HepG2 (cell line): ENCODE data around the gene CEP131. TPM values are rescaled to one million over a fixed set of nuclear protein-coding genes. Genes with fewer than 3 reads are reported as not detected.
A peak's percentile ranks its signal among the peaks of the same experiment; 100 is the strongest.

ENCODE experiments used
- ATAC-seq: fragments of 200-7000 bp; cut with Tn5 transposase; 3 replicates; pipeline ENCODE4 v1.9.1; 2020; ENCODE audit warnings: mild to moderate bottlenecking, moderate library complexity
- BruUV-seq: library from RNA; stranded (reverse); fragments of 400-500 nt; replicated peaks from 2 replicates; lab custom pipeline; 2021; lab: Mats Ljungman, UMichigan
- CTCF ChIA-PET: fragments of 300-600 bp; formaldehyde crosslinking; extraction: SDS; loops from one replicate; lab custom pipeline; 2021; ENCODE audit warnings: low total read pairs, inconsistent platforms, low intra/inter-chr PET ratio; lab: Yijun Ruan, JAX
- POLR2A ChIA-PET: fragments of 350-600 bp; sonication (Branson Sonifier 250); formaldehyde crosslinking; loops from one replicate; lab custom pipeline; 2020; ENCODE audit warnings: antibody characterized with exemption, inconsistent platforms; lab: Yijun Ruan, JAX
- DNase-seq: peaks from one replicate; pipeline ENCODE4 v3.0.0-alpha.2; 2015; ENCODE audit warnings: low spot score
- FAIRE-seq: peaks from 3 replicates; lab custom pipeline; 2011; peaks lifted over from hg19 to GRCh38; lab: Jason Lieb, UNC
- H2AFZ ChIP-seq: one replicate; pipeline ENCODE4 v1.6.1; 2011; ENCODE audit warnings: low read length, inconsistent platforms
- H3K27ac ChIP-seq: fragments of 300-600 bp; 3 replicates; pipeline ENCODE4 v1.8.0; 2011; ENCODE audit warnings: mixed run types, mild to moderate bottlenecking, mixed read lengths, low read length, inconsistent platforms; ENCODE audit not compliant: insufficient read depth; ENCODE audit errors: extremely low read length
- H3K27me3 ChIP-seq, 2 experiments: fragments of 200-600 bp in 1 of 2; 2 replicates in 1 of 2; 3 replicates in 1 of 2; pipeline versions ENCODE4 v1.6.0 to v1.8.0; 2011; ENCODE audit warnings: low read length in 2 of 2, mild to moderate bottlenecking in 2 of 2, moderate library complexity in 2 of 2, inconsistent platforms in 1 of 2; ENCODE audit not compliant: insufficient read depth in 2 of 2, control insufficient read depth in 1 of 2
- H3K36me3 ChIP-seq, 2 experiments: fragments of 200-600 bp in 1 of 2; replicated peaks in 1 of 2; 2 replicates in 1 of 2; 3 replicates in 1 of 2; pipeline versions ENCODE4 v1.5.1 to v1.8.0; 2011; ENCODE audit warnings: low read length in 2 of 2, inconsistent platforms in 1 of 2; ENCODE audit not compliant: insufficient read depth in 2 of 2, control insufficient read depth in 1 of 2
- H3K4me1 ChIP-seq: 2 replicates; pipeline ENCODE4 v1.5.1; 2012; ENCODE audit warnings: low read length, inconsistent platforms; ENCODE audit not compliant: insufficient read depth
- H3K4me2 ChIP-seq: 2 replicates; pipeline ENCODE4 v1.6.0; 2011; ENCODE audit warnings: low read depth, low read length, inconsistent platforms
- H3K4me3 ChIP-seq, 3 experiments: fragments of 200-600 bp in 1 of 3; sonication (generic), shearing (Covaris generic) in 1 of 3; replicated peaks in 1 of 3; 2 replicates each; pipeline ENCODE4 v1.5.1; 2011 to 2016; ENCODE audit warnings: low read length in 3 of 3, inconsistent platforms in 2 of 3, low read depth in 2 of 3, mild to moderate bottlenecking in 2 of 3, control low read depth in 1 of 3, mixed read lengths in 1 of 3; ENCODE audit not compliant: insufficient read depth in 1 of 3
- H3K79me2 ChIP-seq: one replicate; pipeline ENCODE4 v1.6.1; 2011; ENCODE audit warnings: low read length, inconsistent platforms; ENCODE audit not compliant: insufficient read depth
- H3K9ac ChIP-seq: 2 replicates; pipeline ENCODE4 v1.6.0; 2011; ENCODE audit warnings: mild to moderate bottlenecking, low read depth, low read length, inconsistent platforms; ENCODE audit not compliant: insufficient read depth
- H3K9me3 ChIP-seq: 2 replicates; pipeline ENCODE4 v1.5.1; 2012; ENCODE audit warnings: mild to moderate bottlenecking, low read length
- H4K20me1 ChIP-seq: 2 replicates; pipeline ENCODE4 v1.6.0; 2011; ENCODE audit warnings: inconsistent platforms, mild to moderate bottlenecking, low read length, moderate library complexity; ENCODE audit not compliant: insufficient read depth
- AGO2 ChIP-seq: fragments of 200-400 bp; formaldehyde crosslinking; optimal IDR thresholded peaks from 2 replicates; pipeline ENCODE3; 2017; ENCODE audit warnings: mild to moderate bottlenecking, low read depth, low read length, moderate library complexity
- REL ChIP-seq: sonication (generic); formaldehyde crosslinking; conservative IDR thresholded peaks from 2 replicates; pipeline ENCODE4 v1.8.0; 2022; ENCODE audit warnings: mild to moderate bottlenecking, missing genetic modification reagents, moderate library complexity
- RFX1 ChIP-seq: fragments of 450-650 bp; IDR thresholded peaks from 2 replicates; pipeline ENCODE4 v1.6.1; 2017
- SNAI1 ChIP-seq: sonication (generic); formaldehyde crosslinking; IDR thresholded peaks from 2 replicates; pipeline ENCODE4 v1.5.0; 2020; ENCODE audit warnings: mild to moderate bottlenecking, missing genetic modification reagents, borderline replicate concordance
- WIZ ChIP-seq: sonication (generic); formaldehyde crosslinking; IDR thresholded peaks from 2 replicates; pipeline ENCODE4 v1.5.1; 2020; ENCODE audit warnings: mild to moderate bottlenecking, missing genetic modification reagents
- ZNF232 ChIP-seq: sonication (generic); formaldehyde crosslinking; IDR thresholded peaks from 2 replicates; pipeline ENCODE4 v1.4.0; 2020; ENCODE audit warnings: missing genetic modification reagents, borderline replicate concordance
- ZNF773 ChIP-seq: sonication (generic); formaldehyde crosslinking; IDR thresholded peaks from 2 replicates; pipeline ENCODE4 v1.4.0; 2020; ENCODE audit warnings: missing genetic modification reagents, borderline replicate concordance
- WGBS: methylation state at CpG from one replicate; pipeline ENCODE4 v1.1.6; 2017; ENCODE audit warnings: low lambda C conversion rate; 5-methylcytosine and 5-hydroxymethylcytosine counted together
- in situ Hi-C: cut with HindIII; loops from 2 replicates; pipeline ENCODE4 v1.10.0; 2017; ENCODE audit warnings: low pct_unique_long_range_greater_than_20kb; ENCODE audit not compliant: extremely low pct_ligation_motif_present
- intact Hi-C: fragments of 100-400 bp; cut with micrococcal nuclease; formaldehyde crosslinking; loops from one replicate; pipeline ENCODE4 v1.10.0; 2022; ENCODE audit not compliant: unreplicated experiment
- polyA plus RNA-seq, 8 experiments: library from polyadenylated mRNA; depleted of rRNA in 3 of 8; stranded (reverse) in 7 of 8; unstranded in 1 of 8; fragments of >200 nt; fragmentation: Illumina TruSeq in 4 of 8; extraction: Trizol in 4 of 8; gene quantifications; 2 replicates each; pipeline versions ENCODE4 v1.2.1 to v1.2.3, GENCODE V29; 2011 to 2016; ENCODE audit warnings: low read depth in 4 of 8, missing spikeins in 1 of 8, mixed read lengths in 1 of 8; ENCODE audit not compliant: insufficient read depth in 1 of 8
- total RNA-seq, 5 experiments: library from RNA; depleted of rRNA; stranded (reverse); fragments of >200 nt; fragmentation: Illumina TruSeq; extraction: Trizol; gene quantifications; 2 replicates each; pipeline ENCODE4 v1.2.3, GENCODE V29; 2016; ENCODE audit warnings: low read depth in 1 of 5
- TF ChIP-seq, protein P1 (sequence below): sonication (generic); formaldehyde crosslinking; IDR thresholded peaks from 2 replicates; pipeline ENCODE4 v1.4.0; 2020; ENCODE audit warnings: missing genetic modification reagents
- TF ChIP-seq, protein P2 (sequence below): sonication (generic); formaldehyde crosslinking; IDR thresholded peaks from 2 replicates; pipeline ENCODE4 v1.5.1; 2020; ENCODE audit warnings: mild to moderate bottlenecking, missing genetic modification reagents, moderate library complexity

Gene CEP131
- total and polyA plus RNA-seq, 2 of the 13 experiments (the other 11 are each of a cell fraction or from before 2014, with no cell fraction given): 5.0 to 16.8 TPM

DNA sequence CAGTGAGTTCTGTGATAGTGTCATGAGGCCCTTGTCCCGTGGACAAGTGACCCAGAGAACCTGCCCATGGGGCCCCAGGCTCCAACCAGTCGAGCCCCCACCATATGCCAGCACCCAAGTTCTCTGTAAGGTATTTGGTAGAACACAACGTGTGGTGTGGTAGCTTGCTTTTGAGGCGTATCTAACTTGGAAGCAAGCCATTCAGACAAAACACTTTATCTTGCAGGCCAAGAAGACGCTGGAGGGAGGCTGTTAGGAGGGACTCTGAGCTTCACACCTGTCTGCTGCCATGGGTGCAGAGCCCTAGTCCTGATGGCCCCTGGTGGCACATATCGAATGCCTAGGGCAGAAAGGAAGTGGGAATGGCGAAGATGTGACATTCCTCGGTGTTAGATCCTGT is 18.0 kb upstream of the CEP131 start (continued):
- TF ChIP-seq ZNF773: no peak

DNA sequence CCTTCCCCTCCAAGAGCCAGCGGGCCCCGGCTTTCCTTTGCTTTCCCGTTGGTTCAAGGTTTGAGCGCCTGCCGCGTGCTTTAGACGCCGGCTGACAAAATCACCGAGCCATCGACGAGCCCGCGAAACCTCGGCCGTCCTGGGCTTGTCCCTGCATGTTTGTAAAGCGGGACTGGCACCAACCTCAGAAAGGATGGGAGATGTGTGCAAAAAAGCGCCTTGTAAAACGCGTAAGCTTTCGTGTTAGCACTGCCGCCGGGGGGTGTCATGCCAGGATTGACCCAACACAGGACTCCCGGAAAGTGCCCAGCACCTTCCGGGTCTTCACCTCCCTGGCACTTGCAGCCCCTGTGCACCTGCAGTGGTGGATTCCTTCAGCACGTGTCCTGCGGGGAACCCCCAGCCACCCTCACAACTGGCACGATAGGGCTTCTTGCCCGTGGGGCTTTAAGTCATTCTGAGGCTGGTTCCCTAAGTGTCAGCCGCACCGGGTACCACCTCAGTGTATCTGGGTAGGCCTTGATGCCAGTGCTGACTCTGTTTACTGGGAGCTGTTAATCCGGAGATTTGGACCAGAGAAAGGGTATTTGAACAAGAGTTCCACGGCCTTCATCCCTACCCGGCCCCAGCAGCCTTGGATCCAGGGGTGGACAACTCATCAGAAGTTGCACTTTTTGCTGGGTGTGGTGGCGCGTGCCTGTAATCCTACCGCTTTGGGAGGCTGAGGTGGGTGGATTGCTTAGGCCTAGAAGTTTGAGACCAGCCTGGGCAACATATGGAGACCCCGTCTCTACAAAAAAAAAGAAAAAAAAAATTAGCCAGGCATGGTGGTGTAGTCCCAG is 17.2 kb upstream of the CEP131 start:
- Histone ChIP-seq H3K27ac (peak overlapping the region; percentile 81), H3K79me2 (peaks cover 40% of the 10 kb centered on the region), H3K27me3 (no peaks in the 10 kb centered on the region; a peak in 1 of 5 replicates), H2AFZ (no peak overlapping the region), H3K4me3 (peak overlapping the region; percentile 94 to 98 (median 96)), H3K9me3 (no peaks in the 10 kb centered on the region), H3K36me3 (peaks cover 4 to 6% of the 10 kb centered on the region in 2 experiments; a peak in 2 of 5 replicates), H4K20me1 (peaks cover 8% of the 10 kb centered on the region; the same call in 1 of the 2 replicates), H3K9ac (peak overlapping the region; percentile 98), H3K4me1 (peaks cover 36% of the 10 kb centered on the region), H3K4me2 (peak overlapping the region; percentile 91)
- intact Hi-C loops: loop anchor here (1.0 kb wide), 1 partner anchor 17 kb away; no protein-coding TSS in a partner anchor
- no peak for FAIRE-seq
- in situ Hi-C loops: no loop called here
- BruUV-seq: no TSS peak
- WGBS: 11% methylated on average over 26 of the region's 37 CpGs
- ATAC-seq: no peak
- no peak for DNase-seq
- ChIA-PET CTCF (no interaction called here), POLR2A (interaction anchor here (0.6 to 3.8 kb wide), 19 partner anchors 8 to 444 kb away, joined by 3 to 61 read pairs (median 4); partner anchors contain the start of genes ARL16, CEP131, HGS and PVALEF)
- TF ChIP-seq SNAI1 (CRISPR knock-in tag) (no peak), AGO2 (peak; percentile 82), REL (CRISPR knock-in tag) (no peak), ZNF232 (CRISPR knock-in tag) (peak; percentile 6; the same call in 1 of the 2 replicates), WIZ (0 out of 2 replicates have a peak, but pooled peaks have one; percentile 40), RFX1 (no peak)
- TF ChIP-seq, protein P1, sequence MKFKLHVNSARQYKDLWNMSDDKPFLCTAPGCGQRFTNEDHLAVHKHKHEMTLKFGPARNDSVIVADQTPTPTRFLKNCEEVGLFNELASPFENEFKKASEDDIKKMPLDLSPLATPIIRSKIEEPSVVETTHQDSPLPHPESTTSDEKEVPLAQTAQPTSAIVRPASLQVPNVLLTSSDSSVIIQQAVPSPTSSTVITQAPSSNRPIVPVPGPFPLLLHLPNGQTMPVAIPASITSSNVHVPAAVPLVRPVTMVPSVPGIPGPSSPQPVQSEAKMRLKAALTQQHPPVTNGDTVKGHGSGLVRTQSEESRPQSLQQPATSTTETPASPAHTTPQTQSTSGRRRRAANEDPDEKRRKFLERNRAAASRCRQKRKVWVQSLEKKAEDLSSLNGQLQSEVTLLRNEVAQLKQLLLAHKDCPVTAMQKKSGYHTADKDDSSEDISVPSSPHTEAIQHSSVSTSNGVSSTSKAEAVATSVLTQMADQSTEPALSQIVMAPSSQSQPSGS (CRISPR knock-in tag): no peak
- TF ChIP-seq, protein P2, sequence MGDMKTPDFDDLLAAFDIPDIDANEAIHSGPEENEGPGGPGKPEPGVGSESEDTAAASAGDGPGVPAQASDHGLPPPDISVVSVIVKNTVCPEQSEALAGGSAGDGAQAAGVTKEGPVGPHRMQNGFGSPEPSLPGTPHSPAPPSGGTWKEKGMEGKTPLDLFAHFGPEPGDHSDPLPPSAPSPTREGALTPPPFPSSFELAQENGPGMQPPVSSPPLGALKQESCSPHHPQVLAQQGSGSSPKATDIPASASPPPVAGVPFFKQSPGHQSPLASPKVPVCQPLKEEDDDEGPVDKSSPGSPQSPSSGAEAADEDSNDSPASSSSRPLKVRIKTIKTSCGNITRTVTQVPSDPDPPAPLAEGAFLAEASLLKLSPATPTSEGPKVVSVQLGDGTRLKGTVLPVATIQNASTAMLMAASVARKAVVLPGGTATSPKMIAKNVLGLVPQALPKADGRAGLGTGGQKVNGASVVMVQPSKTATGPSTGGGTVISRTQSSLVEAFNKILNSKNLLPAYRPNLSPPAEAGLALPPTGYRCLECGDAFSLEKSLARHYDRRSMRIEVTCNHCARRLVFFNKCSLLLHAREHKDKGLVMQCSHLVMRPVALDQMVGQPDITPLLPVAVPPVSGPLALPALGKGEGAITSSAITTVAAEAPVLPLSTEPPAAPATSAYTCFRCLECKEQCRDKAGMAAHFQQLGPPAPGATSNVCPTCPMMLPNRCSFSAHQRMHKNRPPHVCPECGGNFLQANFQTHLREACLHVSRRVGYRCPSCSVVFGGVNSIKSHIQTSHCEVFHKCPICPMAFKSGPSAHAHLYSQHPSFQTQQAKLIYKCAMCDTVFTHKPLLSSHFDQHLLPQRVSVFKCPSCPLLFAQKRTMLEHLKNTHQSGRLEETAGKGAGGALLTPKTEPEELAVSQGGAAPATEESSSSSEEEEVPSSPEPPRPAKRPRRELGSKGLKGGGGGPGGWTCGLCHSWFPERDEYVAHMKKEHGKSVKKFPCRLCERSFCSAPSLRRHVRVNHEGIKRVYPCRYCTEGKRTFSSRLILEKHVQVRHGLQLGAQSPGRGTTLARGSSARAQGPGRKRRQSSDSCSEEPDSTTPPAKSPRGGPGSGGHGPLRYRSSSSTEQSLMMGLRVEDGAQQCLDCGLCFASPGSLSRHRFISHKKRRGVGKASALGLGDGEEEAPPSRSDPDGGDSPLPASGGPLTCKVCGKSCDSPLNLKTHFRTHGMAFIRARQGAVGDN: peak; percentile 68
